ENCODE measurements around the gene GPX7. TPM values are rescaled to one million over a fixed set of nuclear protein-coding genes. Genes with fewer than 3 reads are reported as not detected.

GPX7 gene
- total RNA-seq, 1 experiment from 2014 or later, result 9.9 TPM

GRCh38 chr1:52627028-52627427 is 24.9 kb downstream of the GPX7 start:
- Mint-ChIP-seq H3K27ac (no peak overlapping the region), H3K36me3 (0 out of 2 replicates have a peak, but pooled peaks cover 5% of the 10 kb centered on the region)
- POLR2A ChIA-PET, result no interaction called here

GRCh38 chr1:52628614-52629324 is 26.6 kb downstream of the GPX7 start:
- Mint-ChIP-seq H3K27ac (no peak overlapping the region), H3K36me3 (peaks cover 6% of the 10 kb centered on the region; the same call in 1 of the 2 replicates), H3K4me1 (peaks cover 18% of the 10 kb centered on the region), H3K27me3 (ENCODE audit: low read depth) (peaks cover 34% of the 10 kb centered on the region), H3K4me3 (no peak overlapping the region), H3K9me3 (peaks cover 2% of the 10 kb centered on the region; the same call in 1 of the 2 replicates)
- no peak for ATAC-seq
- no peak for DNase-seq (ENCODE audit: low spot score)
- POLR2A ChIA-PET, result no interaction called here
- CTCF ChIA-PET, result no interaction called here
- no peak for TF ChIP-seq USF1 (CRISPR knock-in tag; IDR thresholded peaks at IDR 0.05)
- TF ChIP-seq ZNF317 (CRISPR knock-in tag; IDR thresholded peaks at IDR 0.05; ENCODE audit: borderline replicate concordance, low read depth), result no peak

More at GRCh38 chr1:52627028-52627427, 24.9 kb downstream of the GPX7 start:
- H3K27me3 Mint-ChIP-seq (ENCODE audit: low read depth), result peaks cover 17% of the 10 kb centered on the region
- H3K4me1 Mint-ChIP-seq, result peaks cover 9% of the 10 kb centered on the region
- H3K9me3 Mint-ChIP-seq, result peaks cover 4% of the 10 kb centered on the region; the same call in 1 of the 2 replicates
- no peak for DNase-seq (ENCODE audit: low spot score)
- CTCF ChIA-PET, result interaction anchor here (0.6 kb wide), 2 partner anchors 260 to 342 kb away, joined by 3 to 4 read pairs; no protein-coding TSS in a partner anchor
- H3K4me3 Mint-ChIP-seq, result no peak overlapping the region
- no peak for TF ChIP-seq ZNF317 (CRISPR knock-in tag; IDR thresholded peaks at IDR 0.05; ENCODE audit: borderline replicate concordance, low read depth)
- no peak for TF ChIP-seq NFATC4 (CRISPR knock-in tag; IDR thresholded peaks at IDR 0.05)
- ATAC-seq, result no peak

GRCh38 chr1:52629325-52629643 is 27.1 kb downstream of the GPX7 start:
- Mint-ChIP-seq H3K27me3 (ENCODE audit: low read depth) (peaks cover 39% of the 10 kb centered on the region), H3K4me1 (peaks cover 19% of the 10 kb centered on the region), H3K4me3 (no peak overlapping the region), H3K9me3 (no peaks in the 10 kb centered on the region), H3K36me3 (peaks cover 6% of the 10 kb centered on the region), H3K27ac (no peak overlapping the region)
- ATAC-seq (peak; percentile 21), DNase-seq (ENCODE audit: low spot score) (peak; percentile 43)
- POLR2A ChIA-PET, result interaction anchor here (0.5 kb wide), 1 partner anchor 210 kb away, joined by 4 read pairs; no protein-coding TSS in a partner anchor
- CTCF ChIA-PET, result no interaction called here
- TF ChIP-seq ZNF671 (CRISPR knock-in tag; IDR thresholded peaks at IDR 0.05) (no peak), STAT6 (CRISPR knock-in tag; conservative IDR thresholded peaks at IDR 0.05; ENCODE audit: low read depth) (no peak), FOXP4 (CRISPR knock-in tag; IDR thresholded peaks at IDR 0.05) (no peak), AR (CRISPR knock-in tag; IDR thresholded peaks at IDR 0.05) (no peak), TEAD4 (CRISPR knock-in tag; IDR thresholded peaks at IDR 0.05) (no peak), ZSCAN18 (CRISPR knock-in tag; IDR thresholded peaks at IDR 0.05) (no peak), CREM (CRISPR knock-in tag; IDR thresholded peaks at IDR 0.05) (0 out of 2 replicates have a peak, but pooled peaks have one; percentile 14), ZBTB43 (CRISPR knock-in tag; IDR thresholded peaks at IDR 0.05) (no peak), ATF2 (CRISPR knock-in tag; IDR thresholded peaks at IDR 0.05; ENCODE audit: borderline replicate concordance, low read depth) (no peak), E2F4 (CRISPR knock-in tag; IDR thresholded peaks at IDR 0.05; ENCODE audit: borderline replicate concordance, low read depth) (no peak), GTF2I (CRISPR knock-in tag; conservative IDR thresholded peaks at IDR 0.05) (no peak), USF1 (CRISPR knock-in tag; IDR thresholded peaks at IDR 0.05) (0 out of 2 replicates have a peak, but pooled peaks have one; percentile 33)
